NCI-H748 (cell line): ENCODE measurements around the gene SUPT4H1.

Experiments used
- DNase-seq: peaks from one replicate; lab custom pipeline; 2025; ENCODE audit not compliant: unreplicated experiment; lab: John Stamatoyannopoulos, UW

SUPT4H1 gene

GRCh38 chr17:58330997-58331814 lies 20.8 kb downstream of the SUPT4H1 start:
- DNase-seq: no peak

- no peak for DNase-seq
These were observed 21.4 kb downstream of the SUPT4H1 start for GRCh38 chr17:58330538-58330996.

- no peak for DNase-seq
These were observed 22.0 kb downstream of the SUPT4H1 start for GRCh38 chr17:58329810-58330537.

- peak; percentile 13 for DNase-seq
These were observed 22.8 kb downstream of the SUPT4H1 start for GRCh38 chr17:58329035-58329809.

- DNase-seq: peak; percentile 46
These were observed 23.6 kb downstream of the SUPT4H1 start, which contains the start of gene TSPOAP1 for GRCh38 chr17:58328195-58329034. TSPOAP1 (minus strand) TSS chr17:58328795; CDS start chr17:58327920, 875 bp downstream.

- DNase-seq: no peak
These were observed 24.4 kb downstream of the SUPT4H1 start for GRCh38 chr17:58327363-58328194.

GRCh38 chr17:58326609-58327362 lies 25.2 kb downstream of the SUPT4H1 start:
- DNase-seq: no peak

GRCh38 chr17:58325976-58326468 lies 26.0 kb downstream of the SUPT4H1 start:
- no peak for DNase-seq

- DNase-seq: peak; percentile 78
These were observed 26.7 kb downstream of the SUPT4H1 start for GRCh38 chr17:58325289-58325726.

GRCh38 chr17:58324409-58325288 lies 27.4 kb downstream of the SUPT4H1 start:
- peak; percentile 85 for DNase-seq

- DNase-seq: no peak
These were observed 28.0 kb downstream of the SUPT4H1 start for GRCh38 chr17:58324056-58324408.

GRCh38 chr17:58323366-58324055 lies 28.5 kb downstream of the SUPT4H1 start:
- DNase-seq: no peak

- DNase-seq: no peak
These were observed 29.3 kb downstream of the SUPT4H1 start for GRCh38 chr17:58322581-58323185.

- no peak for DNase-seq
These were observed 30.2 kb downstream of the SUPT4H1 start for GRCh38 chr17:58321571-58322525.

GRCh38 chr17:58320570-58321323 lies 31.3 kb downstream of the SUPT4H1 start:
- no peak for DNase-seq
